Gastroesophageal sphincter (tissue), 4 donors: Measurements from ENCODE around the gene PTGIR. TPM values are rescaled to one million over a fixed set of nuclear protein-coding genes. Genes with fewer than 3 reads are reported as not detected.
A peak's percentile ranks its signal among the peaks of the same experiment; 100 is the strongest.

Experiments used
- ATAC-seq: fragments of 150-250 bp; one replicate; pipeline ENCODE4 v1.9.1; 2016; ENCODE audit warnings: mild to moderate bottlenecking, moderate library complexity
- H3K27ac ChIP-seq, 4 donors: fragments of 200-600 bp; sonication (generic) in 3 of 4; 1 replicate in 3 of 4; 2 replicates in 1 of 4; pipeline ENCODE4 v1.5.1; 2016 to 2019
- H3K27me3 ChIP-seq: fragments of 200-600 bp; sonication (generic); one replicate; pipeline ENCODE4 v1.5.1; 2019
- H3K36me3 ChIP-seq, 2 donors: fragments of 200-600 bp; sonication (generic); one replicate each; pipeline ENCODE4 v1.5.1; 2019; ENCODE audit warnings: control low read depth in 1 of 2
- H3K4me1 ChIP-seq, 3 donors: fragments of 200-600 bp; sonication (generic); 1 replicate in 2 of 3; 2 replicates in 1 of 3; pipeline ENCODE4 v1.5.1; 2016 to 2019; ENCODE audit warnings: control low read depth in 2 of 3
- H3K4me3 ChIP-seq, 2 donors: fragments of 200-600 bp; sonication (generic); one replicate each; pipeline ENCODE4 v1.5.1; 2019; ENCODE audit warnings: mild to moderate bottlenecking in 1 of 2, moderate library complexity in 1 of 2
- H3K9me3 ChIP-seq, 3 donors: fragments of 200-600 bp; sonication (generic); one replicate each; pipeline ENCODE4 v1.5.1; 2017 to 2019; ENCODE audit warnings: control low read depth in 2 of 3
- CTCF ChIP-seq, 4 experiments: fragments of 200-600 bp in 2 of 4; fragments of 450-650 bp in 2 of 4; sonication (generic) in 1 of 4; IDR thresholded peaks; one replicate each; pipeline ENCODE4 v1.5.1; 2017 to 2019; ENCODE audit warnings: antibody characterized with exemption in 4 of 4, mild to moderate bottlenecking in 2 of 4, moderate library complexity in 2 of 4
- EP300 ChIP-seq: sonication (generic); formaldehyde crosslinking; IDR thresholded peaks from one replicate; pipeline ENCODE4 v1.6.1; 2017; ENCODE audit warnings: antibody characterized with exemption, mild to moderate bottlenecking
- POLR2A ChIP-seq, 2 donors: fragments of 450-650 bp; IDR thresholded peaks; one replicate each; pipeline ENCODE4 v1.6.1; 2017; ENCODE audit warnings: antibody characterized with exemption in 2 of 2, mild to moderate bottlenecking in 2 of 2, moderate library complexity in 1 of 2
- POLR2AphosphoS5 ChIP-seq: sonication (generic); formaldehyde crosslinking; IDR thresholded peaks from one replicate; pipeline ENCODE4 v1.6.1; 2017; ENCODE audit warnings: antibody characterized with exemption
- WGBS, 2 donors: methylation state at CpG; one replicate each; pipeline ENCODE4 v1.1.5; 2018; ENCODE audit warnings: low coverage in 1 of 2; 5-methylcytosine and 5-hydroxymethylcytosine counted together
- total RNA-seq, 4 donors: library from RNA; depleted of rRNA; stranded (reverse); fragments of >200 nt; gene quantifications; one replicate each; pipeline ENCODE4 v1.1.0, GENCODE V29; 2016

PTGIR gene
- total RNA-seq, 4 donors from 2014 or later = 3.6 to 5.9 (median 4.3) TPM

- no peak for ATAC-seq
- 56 to 63% methylated on average over 5 to 8 of the region's 9 CpGs for WGBS, 2 donors
- peaks cover 0 to 40% (median 25%) of the 10 kb centered on the region in 3 donors for H3K4me1 ChIP-seq
- H3K4me3 ChIP-seq = peak overlapping the region; percentile 95 to 98
- H3K27ac ChIP-seq = peak overlapping the region in 3 of 4 donors; percentile 92 to 98 (median 98)
- peaks cover 0 to 11% (median 0%) of the 10 kb centered on the region in 3 donors for H3K9me3 ChIP-seq
- TF ChIP-seq POLR2A (IDR thresholded peaks at IDR 0.05) = no peak
- TF ChIP-seq POLR2AphosphoS5 = no peak
- H3K36me3 ChIP-seq = no peaks in the 10 kb centered on the region
- H3K27me3 ChIP-seq = no peaks in the 10 kb centered on the region
Observed at GRCh38 chr19:46599716-46600373, 25.0 kb downstream of the PTGIR start.

- Histone ChIP-seq H3K4me3 (no peak overlapping the region), H3K27me3 (no peaks in the 10 kb centered on the region), H3K27ac (no peak overlapping the region), H3K4me1 (peaks cover 0 to 26% (median 11%) of the 10 kb centered on the region in 3 donors), H3K36me3 (no peaks in the 10 kb centered on the region), H3K9me3 (peaks cover 0 to 11% (median 0%) of the 10 kb centered on the region in 3 donors)
- 87 to 91% methylated on average over 3 to 4 of the region's 4 CpGs for WGBS, 2 donors
- TF ChIP-seq POLR2A (IDR thresholded peaks at IDR 0.05) (no peak), EP300 (no peak), CTCF (IDR thresholded peaks at IDR 0.05) (no peak), POLR2AphosphoS5 (no peak)
- ATAC-seq = no peak
Observed at GRCh38 chr19:46598372-46598917, 26.4 kb downstream of the PTGIR start.

GRCh38 chr19:46596008-46596407 lies 28.9 kb downstream of the PTGIR start:
- H3K9me3 ChIP-seq = peaks cover 0 to 11% (median 0%) of the 10 kb centered on the region in 3 donors
- TF ChIP-seq CTCF (IDR thresholded peaks at IDR 0.05) (no peak), POLR2A (IDR thresholded peaks at IDR 0.05) (no peak), POLR2AphosphoS5 (no peak), EP300 (no peak)
- peaks cover 0 to 7% (median 0%) of the 10 kb centered on the region in 3 donors for H3K4me1 ChIP-seq
- no peak overlapping the region for H3K27ac ChIP-seq
- WGBS, 2 donors = 73 to 100% methylated on average over 1 to 5 of the region's 6 CpGs
- H3K4me3 ChIP-seq = no peak overlapping the region
- ATAC-seq = no peak
- H3K27me3 ChIP-seq = no peaks in the 10 kb centered on the region
- no peaks in the 10 kb centered on the region for H3K36me3 ChIP-seq

- WGBS, 2 donors = 82 to 90% methylated on average over 2 to 3 of the region's 3 CpGs
- Histone ChIP-seq H3K27ac (no peak overlapping the region), H3K9me3 (no peaks in the 10 kb centered on the region), H3K27me3 (no peaks in the 10 kb centered on the region), H3K4me3 (no peak overlapping the region), H3K36me3 (no peaks in the 10 kb centered on the region), H3K4me1 (no peaks in the 10 kb centered on the region)
- no peak for ATAC-seq
- TF ChIP-seq POLR2AphosphoS5 (no peak), POLR2A (IDR thresholded peaks at IDR 0.05) (no peak), CTCF (IDR thresholded peaks at IDR 0.05) (no peak), EP300 (no peak)
Observed at GRCh38 chr19:46591870-46592269, 33.0 kb downstream of the PTGIR start.

- 90% methylated on average over 4 of the region's 4 CpGs; no CpG with 5 or more reads in 1 of the 2 donors for WGBS, 2 donors
- Histone ChIP-seq H3K4me1 (no peaks in the 10 kb centered on the region), H3K27me3 (no peaks in the 10 kb centered on the region), H3K27ac (no peak overlapping the region), H3K36me3 (no peaks in the 10 kb centered on the region), H3K9me3 (no peaks in the 10 kb centered on the region), H3K4me3 (no peak overlapping the region)
- ATAC-seq = no peak
- TF ChIP-seq POLR2AphosphoS5 = no peak
- TF ChIP-seq EP300 = no peak
- no peak for TF ChIP-seq POLR2A (IDR thresholded peaks at IDR 0.05)
- no peak for TF ChIP-seq CTCF (IDR thresholded peaks at IDR 0.05)
Observed at GRCh38 chr19:46591254-46591653, 33.6 kb downstream of the PTGIR start.
